MV-4-11 (cell line): ENCODE data around the gene COG5.
"Not testable (repeated sequence)": the region's sequence is repeated elsewhere in the genome, so short reads cannot be mapped to it uniquely, and the experiment has no call there.

Source experiments
- DNase-seq: peaks from one replicate; lab custom pipeline; 2025; lab: John Stamatoyannopoulos, UW

COG5 gene

DNA sequence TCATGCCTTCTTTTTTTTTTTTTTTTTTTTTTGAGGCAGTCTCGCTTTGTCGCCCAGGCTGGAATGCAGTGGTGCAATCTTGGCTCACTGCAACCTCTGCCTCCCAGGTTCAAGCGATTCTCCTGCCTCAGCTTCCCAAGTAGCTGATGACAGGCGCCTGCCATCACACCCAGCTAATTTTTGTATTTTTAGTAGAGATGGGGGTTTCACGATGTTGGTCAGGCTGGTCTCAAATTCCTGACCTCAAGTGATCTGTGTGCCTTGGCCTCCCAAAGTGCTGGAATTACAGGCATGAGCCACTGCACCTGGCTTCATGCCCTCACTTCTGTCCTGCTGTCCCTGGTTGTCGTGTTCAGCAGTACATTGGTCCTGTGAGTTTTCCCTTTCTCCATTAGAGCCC, 342.9 kb downstream of the COG5 start:
- DNase-seq = not testable (repeated sequence)

DNA sequence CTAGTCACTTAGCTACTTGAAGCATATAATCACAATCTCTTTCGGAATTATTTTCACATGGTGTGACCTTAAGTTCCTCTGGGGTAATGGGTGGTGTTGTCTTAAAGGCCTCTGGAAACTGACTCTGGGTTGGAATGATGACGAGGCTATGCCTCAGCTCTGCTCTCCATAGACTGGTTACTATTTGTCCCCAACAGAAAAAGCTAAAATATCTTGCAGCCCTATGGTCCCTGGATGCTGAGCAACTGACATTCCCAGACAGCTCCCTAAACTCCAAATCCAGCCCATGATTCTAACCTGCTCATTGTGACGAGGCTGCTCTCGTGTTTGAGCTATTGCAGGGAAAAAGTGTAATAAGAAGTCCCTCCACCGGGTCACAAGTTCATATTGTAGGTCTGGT, 343.4 kb downstream of the COG5 start:
- DNase-seq = no peak

DNA sequence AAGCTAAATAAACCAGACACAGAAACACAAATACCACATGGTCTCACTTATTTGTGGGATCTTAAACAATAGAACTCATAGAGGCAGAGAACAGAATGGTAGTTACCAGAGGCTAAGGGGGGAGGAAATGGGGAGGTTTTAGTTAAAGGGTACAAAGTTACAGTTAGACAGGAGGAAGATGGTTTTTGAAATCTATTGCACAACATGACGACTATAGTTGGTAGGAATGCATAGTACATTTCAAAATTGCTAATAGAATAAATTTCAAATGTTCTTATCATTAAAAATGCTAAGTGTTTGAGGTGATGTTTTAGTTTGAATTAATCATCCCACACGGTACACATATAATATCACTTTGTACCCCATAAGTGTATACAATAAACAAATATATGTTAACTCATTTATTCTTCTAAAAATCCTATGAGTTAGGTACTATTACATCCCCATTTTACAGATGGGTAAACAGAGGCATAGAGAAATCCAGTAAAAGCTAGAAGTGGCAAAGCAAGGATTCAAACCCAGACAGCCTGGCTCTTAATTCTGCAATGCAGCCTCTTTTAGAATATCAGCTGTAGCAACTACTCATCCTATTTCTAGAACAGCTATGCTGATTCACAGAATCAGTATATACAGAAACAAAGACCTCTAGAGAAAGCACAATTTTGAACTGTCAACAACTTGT, 344.0 kb downstream of the COG5 start:
- DNase-seq = no peak

DNA sequence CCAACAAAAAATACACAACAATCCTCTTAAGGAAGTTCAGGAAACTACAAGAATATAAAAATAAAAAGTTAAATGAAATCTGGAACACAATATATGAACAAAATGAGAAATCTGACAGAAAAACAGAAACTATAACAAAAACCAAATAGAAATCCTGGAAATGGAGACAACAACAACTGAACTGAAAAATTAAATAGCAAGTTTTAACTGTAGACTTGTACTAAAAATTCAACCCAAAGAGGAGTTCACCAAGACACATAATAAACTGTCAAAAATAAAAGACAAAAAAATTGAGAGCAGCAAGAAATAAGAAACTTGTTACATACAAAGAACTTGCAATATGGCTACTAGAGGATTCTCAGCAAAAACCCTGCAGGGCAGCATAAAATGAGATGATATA, 349.8 kb downstream of the COG5 start:
- no peak for DNase-seq

DNA sequence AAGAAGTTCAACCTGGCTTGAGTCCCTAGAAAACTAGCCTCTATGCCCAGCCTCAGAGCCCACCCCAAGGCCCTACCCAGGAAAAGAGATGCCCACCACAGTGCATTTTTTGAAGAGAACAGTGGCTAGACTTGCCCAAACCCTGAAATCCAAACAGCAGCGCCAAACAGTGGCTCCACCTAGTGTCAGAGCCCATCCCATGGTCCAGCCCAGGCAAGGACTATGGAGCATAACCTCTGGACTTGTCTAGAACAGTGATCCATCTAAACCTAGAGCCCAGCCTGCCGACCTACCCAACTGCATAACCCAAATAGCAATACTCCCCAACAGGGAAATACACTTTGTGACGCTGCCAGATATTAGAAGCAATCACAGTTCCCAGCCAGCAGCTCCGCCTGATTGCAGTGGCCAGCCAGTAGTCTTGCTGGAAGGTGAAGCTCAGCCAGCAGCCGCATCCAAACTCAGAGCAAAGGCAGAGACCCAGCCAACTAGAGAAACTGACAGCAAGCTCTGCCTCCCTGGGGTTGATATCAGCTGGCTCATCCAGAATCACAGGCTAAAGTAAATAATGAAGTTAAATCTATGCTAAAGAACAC, 350.4 kb downstream of the COG5 start:
- no peak for DNase-seq

DNA sequence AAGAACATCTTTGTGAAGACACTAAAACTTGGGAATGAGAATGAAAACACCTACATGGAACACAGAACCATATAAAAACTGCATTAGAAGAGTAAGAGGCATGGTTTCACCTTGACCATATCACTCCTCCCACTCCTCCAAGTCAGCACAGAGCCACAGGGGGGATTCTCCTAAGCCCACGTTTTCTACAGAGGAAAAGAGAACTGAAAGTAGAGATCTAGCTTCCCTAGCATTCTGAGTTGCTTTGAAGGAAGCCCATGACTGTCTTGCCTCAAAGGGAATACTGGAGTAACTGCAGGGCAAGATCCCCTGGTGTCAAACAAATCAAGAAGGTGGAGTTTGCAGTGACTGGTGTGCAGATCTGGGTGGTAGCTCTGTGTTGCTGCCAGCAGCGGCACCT, 351.0 kb downstream of the COG5 start:
- peak; percentile 58 for DNase-seq

DNA sequence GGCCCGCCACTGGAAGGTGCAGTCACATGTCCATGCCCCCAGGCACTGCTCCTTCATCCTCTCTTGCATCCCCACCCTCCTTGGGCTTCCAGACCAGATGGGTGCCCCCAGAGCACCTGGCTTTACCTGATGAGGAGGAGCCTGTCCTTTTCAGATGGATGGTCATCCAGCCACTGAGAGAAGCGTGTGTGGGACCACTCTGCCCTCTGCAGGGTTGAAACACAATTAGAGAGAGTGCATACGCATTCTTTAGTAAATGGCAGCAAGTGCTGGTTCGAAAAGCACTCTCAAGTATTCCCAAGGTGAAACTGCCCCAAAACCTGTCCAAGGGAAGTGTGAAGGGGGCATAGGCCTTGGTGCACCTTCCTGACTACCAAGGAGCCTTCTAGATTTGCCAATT, 353.3 kb downstream of the COG5 start:
- DNase-seq = no peak

DNA sequence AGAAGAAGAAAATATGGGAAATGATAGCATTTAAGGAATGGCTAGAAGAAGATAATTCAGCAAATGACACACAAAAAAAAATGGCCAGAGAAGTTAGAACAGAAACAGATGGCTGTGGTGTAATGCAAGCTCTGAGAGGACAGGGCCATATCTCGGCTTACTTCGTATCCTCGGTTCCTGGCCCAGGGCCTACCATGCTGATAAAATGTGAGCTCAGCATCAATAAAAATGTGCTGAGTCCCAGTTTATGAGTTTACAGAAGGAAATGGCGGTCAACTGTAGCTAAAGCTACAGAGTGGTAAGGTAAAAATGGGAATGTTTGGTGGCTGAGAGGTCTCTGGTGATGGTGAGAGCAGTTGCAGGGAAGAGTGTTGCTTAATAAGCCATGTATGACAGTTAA, 354.2 kb downstream of the COG5 start:
- no peak for DNase-seq

DNA sequence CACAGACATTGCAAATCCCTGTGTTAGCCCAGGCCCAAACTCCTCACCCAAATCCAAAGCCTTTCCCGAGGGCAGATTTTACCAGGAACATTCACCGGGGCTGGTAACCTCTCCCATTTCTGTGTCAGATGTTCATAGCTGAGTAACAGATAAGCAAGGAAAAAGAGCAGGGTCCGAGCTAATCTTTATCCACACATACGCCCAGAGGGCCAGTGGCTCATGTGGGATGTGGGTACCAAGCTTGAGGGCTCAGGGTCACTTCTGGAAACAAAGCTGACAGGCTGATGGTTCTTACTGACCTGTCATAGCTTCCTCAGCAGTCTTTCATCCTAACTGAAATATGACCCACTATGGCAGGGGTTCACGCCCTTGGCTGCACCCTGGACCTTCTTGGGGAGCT, 355.2 kb downstream of the COG5 start:
- DNase-seq = no peak

DNA sequence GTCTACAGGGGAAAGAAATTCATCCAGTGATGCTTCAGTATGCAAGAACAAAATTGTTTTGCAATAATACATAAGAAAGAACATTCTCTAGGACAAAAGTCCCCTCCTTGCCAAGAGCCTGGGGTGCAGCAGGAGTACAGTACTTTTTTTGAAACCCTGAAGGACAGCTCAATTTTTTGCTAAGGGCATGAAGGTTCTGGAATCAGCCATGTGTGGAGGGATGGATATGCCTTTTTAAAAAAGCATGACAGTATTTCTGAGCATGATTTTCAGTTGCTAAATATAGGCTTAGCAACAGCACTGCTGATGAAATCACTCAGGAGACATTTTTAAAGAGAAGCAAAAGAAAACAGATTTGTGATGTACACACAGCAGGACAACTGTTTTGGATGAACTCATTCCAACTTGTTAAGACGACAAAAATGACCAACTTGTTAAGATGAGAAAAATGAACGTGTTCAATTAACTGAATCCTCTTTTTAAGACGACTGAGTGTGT, 355.6 kb downstream of the COG5 start:
- DNase-seq = peak; percentile 15

DNA sequence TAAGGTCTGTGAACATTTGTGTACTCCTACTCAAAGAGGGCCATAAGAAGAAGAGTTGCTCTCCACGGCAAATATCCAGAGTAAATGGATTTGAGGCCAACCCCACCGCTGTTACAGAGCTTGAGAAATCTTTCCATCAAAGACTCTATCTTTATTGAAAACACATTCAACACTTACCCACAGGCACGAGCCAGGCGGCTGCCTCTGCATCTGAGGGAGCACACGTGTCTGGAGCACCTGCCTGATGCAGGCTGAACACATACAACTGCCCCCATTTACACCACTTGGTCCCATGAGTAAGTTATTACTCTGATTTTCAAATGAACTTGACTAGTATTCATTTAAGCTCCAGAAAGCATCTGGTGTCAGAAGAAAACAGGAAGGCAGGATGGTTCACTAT, 356.3 kb downstream of the COG5 start:
- no peak for DNase-seq

DNA sequence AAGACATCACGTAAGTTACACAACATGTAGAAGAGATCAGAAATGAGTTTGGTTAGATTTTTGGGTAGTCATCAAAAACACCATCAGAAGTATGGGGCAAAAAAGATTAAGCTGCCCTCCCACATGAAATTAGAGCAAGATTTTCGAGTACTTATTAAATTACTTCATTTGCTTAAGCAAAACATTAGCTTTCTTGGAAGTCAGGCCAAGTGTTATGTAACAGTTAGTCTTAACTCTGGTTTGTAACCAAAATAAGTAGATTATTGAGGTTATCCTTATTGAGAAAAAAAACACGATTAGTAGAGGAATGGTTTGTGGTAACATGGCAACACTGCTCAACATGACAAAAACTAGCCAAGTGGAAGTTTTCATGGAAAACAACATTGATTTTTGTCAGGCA, 357.0 kb downstream of the COG5 start:
- DNase-seq = no peak

DNA sequence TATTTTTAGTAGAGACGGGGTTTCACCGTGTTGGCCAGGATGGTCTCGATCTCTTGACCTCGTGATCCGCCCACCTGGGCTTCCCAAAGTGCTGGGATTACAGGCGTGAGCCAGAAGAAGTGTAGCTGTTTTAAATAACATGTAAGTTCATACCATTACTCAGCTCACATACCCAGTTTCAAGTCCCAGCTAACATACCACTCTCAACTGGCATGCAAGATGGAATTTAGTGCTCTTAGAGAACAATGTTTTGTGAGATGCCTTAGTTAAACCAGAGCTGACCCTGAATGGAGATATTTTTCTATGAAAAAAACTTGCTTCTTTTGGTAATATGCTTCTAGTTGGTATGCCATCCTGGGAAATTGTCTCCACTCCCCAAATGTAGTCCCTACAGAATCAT, 357.6 kb downstream of the COG5 start:
- no peak for DNase-seq

DNA sequence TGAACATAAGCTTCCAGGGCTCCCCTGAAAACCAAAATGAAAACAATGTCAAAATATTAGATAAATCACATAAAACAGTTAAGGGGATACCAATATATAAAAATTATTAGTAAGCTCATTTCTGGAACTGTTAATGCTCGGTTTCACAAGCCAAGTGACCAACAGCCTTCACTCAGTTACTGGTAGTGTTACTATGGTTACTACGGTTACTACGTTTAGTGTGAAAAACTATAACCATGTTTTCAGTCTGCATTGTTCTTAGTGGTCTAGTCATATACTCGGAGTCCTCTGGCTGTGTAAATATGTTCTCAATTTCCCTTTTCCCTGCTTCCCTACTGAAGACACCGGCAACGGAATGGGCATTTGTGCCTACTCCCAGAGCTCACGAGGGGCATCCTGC, 360.1 kb downstream of the COG5 start:
- DNase-seq = no peak

DNA sequence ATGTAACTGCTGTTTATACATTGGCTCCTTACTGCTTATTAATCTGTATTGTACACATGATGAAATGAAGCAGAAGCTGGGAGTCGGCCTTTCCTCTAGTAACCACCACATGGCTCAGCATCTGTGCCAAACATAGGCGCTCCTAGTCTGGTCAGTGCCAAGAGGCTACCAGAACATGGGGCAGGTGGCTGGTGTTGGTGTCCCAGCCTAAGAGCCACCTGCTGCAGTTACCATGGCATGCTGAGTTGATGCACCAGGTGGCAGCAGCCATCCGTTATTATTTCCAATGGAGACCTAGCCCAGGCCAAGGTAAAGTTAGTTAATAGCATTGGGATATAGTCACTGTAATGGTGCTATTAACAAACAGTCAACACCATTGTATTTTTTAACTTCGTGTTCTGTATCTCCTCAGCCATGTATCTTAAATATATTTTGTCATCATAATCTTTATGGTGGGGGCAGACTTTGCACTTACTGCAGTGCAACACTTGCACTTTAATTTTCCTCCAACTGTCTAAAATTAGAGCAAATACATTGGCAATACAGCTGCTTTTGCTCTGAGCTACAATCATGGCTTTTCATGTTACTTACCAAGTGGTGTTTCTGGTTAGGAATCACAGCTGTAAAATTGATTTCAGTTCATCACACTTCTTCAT, 361.8 kb downstream of the COG5 start:
- no peak for DNase-seq

DNA sequence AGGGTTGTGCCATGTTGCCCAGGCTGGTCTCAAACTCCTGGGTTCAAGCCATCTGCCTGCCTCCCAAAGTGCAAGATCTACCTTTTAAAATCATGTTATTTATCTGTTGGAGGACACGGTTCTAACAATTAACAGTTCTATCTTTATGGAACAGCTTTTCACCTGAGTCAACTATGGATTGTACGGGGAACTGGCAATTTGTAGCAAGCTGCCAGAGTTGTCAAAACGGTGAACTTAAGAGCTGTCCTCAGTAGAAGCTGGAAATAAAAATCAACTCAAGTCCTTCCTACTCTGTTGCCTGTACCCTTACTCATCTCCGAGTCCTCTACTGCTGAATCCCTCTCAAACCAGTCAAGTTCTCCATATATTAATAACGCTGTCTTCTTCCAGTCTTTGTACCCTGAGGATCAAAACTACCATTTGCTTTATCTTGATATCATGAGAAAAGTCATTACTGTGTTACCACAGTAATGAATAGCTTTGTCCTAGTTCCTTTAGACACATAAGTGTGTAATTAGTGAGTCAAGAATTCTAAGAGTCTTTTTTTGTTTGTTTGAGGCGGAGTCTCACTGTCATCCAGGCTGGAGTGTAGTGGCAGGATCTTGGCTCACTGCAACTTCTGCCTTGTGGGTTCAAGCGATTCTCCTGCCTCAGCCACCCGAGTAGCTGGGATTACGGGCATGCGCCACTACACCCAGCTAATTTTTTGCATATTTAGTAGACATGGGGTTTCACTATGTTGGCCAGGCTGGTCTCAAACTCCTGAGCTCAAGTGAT, 366.7 kb downstream of the COG5 start:
- no peak for DNase-seq

DNA sequence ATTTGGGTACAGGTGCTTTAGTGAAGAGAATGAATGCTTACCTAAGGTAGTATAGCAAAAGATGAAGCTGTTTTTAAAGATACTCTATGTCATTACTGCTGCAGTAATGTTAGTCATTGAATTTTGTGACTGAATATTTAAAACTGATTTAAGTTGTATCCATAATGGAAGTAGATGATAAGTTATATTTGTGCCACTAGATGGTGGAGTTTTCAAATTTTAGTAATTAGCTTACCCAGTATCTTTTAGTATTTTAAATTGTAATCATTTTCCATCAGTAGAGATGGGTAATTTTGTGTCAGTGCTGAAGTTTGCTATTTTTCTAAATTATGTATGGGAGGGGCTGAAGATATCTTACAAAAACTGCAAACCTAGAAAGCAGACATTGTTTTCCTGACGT, 369.7 kb downstream of the COG5 start:
- no peak for DNase-seq

DNA sequence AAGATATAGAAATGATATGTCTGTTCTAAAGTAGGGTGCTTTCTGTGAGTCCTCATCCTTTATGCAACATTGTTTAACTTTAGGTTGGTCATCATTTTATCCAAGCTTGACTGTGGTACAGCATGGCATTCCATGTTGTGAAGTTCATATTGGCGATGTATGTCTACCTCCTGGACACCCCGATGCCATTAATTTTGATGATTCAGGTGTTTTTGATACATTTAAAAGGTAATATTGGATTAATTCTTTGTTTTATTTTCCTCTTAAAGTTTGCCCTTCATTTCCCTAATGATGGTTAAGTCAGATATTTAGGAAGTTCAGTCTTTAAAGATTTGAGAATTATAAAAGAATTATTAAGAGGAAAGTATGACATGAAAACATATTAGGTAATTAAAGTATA, 373.6 kb downstream of the COG5 start:
- DNase-seq = no peak

DNA sequence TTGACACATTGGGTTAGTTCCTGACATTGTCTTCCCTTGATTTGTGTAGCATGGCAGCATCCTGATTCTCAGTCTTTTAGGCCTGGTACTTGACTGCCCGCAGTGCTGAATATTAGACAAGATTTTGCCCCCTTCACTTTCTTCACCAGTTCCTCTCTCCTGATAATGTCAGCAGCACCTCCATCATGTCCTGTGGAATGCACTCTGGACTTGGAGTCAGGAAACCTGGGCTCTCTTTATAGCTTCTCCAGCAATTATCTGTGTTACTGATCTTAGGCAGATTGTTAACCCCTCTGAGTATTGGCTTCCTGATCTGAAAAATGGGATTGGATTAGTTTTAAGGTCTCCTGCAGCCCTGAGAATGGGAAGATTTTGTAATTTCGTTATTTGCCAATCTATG, 375.9 kb downstream of the COG5 start:
- DNase-seq = no peak

DNA sequence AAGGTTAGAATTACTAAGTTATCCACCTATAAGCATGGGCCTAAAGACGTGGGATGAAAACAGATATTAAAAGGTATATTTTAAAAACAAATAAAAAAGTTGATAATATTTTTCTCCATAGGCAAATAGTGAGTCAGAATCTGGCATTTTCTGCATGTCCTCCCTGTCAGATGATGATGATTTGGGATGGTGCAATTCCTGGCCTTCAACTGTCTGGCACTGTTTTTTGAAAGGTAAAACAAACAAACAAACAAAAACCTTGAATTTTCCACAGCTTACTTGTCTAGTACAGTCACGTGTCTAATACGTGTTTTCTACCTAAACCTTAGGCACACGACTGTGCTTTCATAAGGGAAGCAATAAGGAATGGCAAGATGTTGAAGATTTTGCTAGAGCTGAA, 377.5 kb downstream of the COG5 start:
- DNase-seq = no peak

DNA sequence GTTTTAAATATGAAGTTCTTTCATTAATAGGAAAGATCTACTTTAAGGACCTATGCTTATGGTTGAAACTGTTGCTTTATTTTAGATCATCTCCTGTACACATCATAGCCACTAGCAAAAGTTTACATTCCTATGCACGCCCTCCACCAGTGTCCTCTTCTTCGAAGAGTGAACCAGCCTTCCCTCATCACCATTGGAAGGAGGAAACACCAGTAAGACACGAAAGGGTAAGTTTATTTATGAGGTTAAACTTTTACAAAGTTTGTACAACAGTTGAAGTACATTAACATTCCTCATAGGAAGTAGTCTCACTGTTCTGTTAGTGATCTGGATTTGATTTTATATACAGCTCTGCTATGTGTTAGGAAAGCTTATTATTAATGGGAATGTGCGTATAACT, 378.0 kb downstream of the COG5 start:
- DNase-seq = no peak

DNA sequence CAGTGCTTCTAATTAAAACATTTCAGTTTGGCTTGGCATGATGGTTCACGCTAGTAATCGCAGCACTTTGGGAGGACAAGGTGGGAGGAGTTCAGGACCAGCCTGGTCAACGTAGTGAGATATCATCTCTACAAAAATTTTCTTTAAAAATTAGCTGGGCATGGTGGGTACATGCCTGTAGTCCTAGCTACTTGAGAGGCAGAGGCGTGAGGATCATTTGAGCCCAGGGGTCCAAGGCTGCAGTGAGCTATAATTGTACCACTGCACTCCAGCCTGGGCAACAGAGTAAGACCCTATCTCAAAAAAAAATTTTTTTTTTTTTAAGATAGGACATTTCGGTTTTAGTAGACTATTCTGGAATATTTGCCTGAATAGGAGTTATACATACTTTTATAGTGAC, 382.5 kb downstream of the COG5 start:
- no peak for DNase-seq

DNA sequence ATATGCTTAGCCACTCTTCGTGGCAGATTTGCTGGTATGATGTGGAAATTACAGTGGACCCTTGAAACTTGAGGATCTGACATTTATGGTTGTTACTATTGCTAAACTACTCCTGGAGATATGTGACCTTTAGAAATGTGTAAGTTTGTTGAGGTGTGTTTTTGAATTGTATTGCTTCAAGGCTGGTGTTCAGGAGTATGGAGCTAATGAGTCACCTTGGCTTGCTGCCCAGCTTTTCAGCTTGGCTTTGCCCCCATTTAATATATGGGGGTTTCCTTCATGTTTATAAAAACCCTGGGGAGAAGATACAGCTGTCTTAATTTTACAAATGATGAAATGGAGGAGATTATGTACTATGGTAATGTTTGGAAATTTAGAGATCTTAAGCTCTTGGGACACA, 383.3 kb downstream of the COG5 start:
- no peak for DNase-seq
